Muscle of leg (tissue), 16 donors: ENCODE data around the gene NGFR. TPM values are rescaled to one million over a fixed set of nuclear protein-coding genes. Genes with fewer than 3 reads are reported as not detected.
A peak's percentile ranks its signal among the peaks of the same experiment; 100 is the strongest.

Source experiments
- DNase-seq: peaks from one replicate; pipeline ENCODE4 v3.0.0; 2013
- H3K27ac ChIP-seq: one replicate; pipeline ENCODE4 v1.5.1; 2013; ENCODE audit warnings: mild to moderate bottlenecking, low read length, control low read depth
- H3K27me3 ChIP-seq: one replicate; pipeline ENCODE4 v1.6.1; 2013; ENCODE audit warnings: low read length; ENCODE audit not compliant: control insufficient read depth, insufficient read depth
- H3K36me3 ChIP-seq: one replicate; pipeline ENCODE4 v1.6.1; 2013; ENCODE audit warnings: low read length; ENCODE audit not compliant: control insufficient read depth, insufficient read depth
- H3K4me1 ChIP-seq: one replicate; pipeline ENCODE4 v1.6.1; 2013; ENCODE audit warnings: low read length; ENCODE audit not compliant: control insufficient read depth, insufficient read depth
- H3K4me3 ChIP-seq: one replicate; pipeline ENCODE4 v1.5.1; 2013; ENCODE audit warnings: low read length, control low read depth
- H3K9me3 ChIP-seq: replicated peaks from 2 replicates; pipeline ENCODE4 v1.6.1; 2013; ENCODE audit warnings: low read depth, low read length; ENCODE audit not compliant: control insufficient read depth
- WGBS: methylation state at CpG from one replicate; pipeline ENCODE4 v1.1.5; 2013; ENCODE audit warnings: missing lambda C conversion rate; ENCODE audit not compliant: insufficient coverage; 5-methylcytosine and 5-hydroxymethylcytosine counted together
- long read RNA-seq, 11 donors: transcript quantifications; one replicate each; lab custom pipeline, GENCODE V29; 2026
- polyA plus RNA-seq, 8 donors: library from polyadenylated mRNA; unstranded; fragments of 120-200 nt; gene quantifications; one replicate each; pipeline versions ENCODE4 v1.2.1 to v1.2.3, GENCODE V29; 2013; ENCODE audit warnings: inconsistent platforms in 1 of 8, low replicate concordance in 1 of 8; ENCODE audit not compliant: insufficient read length in 8 of 8, insufficient read depth in 1 of 8
- total RNA-seq: library from RNA; stranded (reverse); fragments of 120-200 nt; gene quantifications from one replicate; pipeline ENCODE4 v1.2.4, GENCODE V29; 2013

Gene NGFR, protein sequence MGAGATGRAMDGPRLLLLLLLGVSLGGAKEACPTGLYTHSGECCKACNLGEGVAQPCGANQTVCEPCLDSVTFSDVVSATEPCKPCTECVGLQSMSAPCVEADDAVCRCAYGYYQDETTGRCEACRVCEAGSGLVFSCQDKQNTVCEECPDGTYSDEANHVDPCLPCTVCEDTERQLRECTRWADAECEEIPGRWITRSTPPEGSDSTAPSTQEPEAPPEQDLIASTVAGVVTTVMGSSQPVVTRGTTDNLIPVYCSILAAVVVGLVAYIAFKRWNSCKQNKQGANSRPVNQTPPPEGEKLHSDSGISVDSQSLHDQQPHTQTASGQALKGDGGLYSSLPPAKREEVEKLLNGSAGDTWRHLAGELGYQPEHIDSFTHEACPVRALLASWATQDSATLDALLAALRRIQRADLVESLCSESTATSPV
- total RNA-seq (37.8 TPM), polyA plus RNA-seq (100 to 1,000 TPM in 1 of 8 donors, 10 to 100 TPM in 7; 34.7 to 115 (median 64.6) TPM)
- long read RNA-seq, donor 1, transcript NGFR-201 (6 exons, 3,417 nt), result major isoform, 8 of 8 reads
- long read RNA-seq, donor 1, partial matches to known transcripts, result 0 of 8 reads
- long read RNA-seq, donor 1, other reads (novel, unspliced or antisense), result 0 of 8 reads
- long read RNA-seq, donor 2, partial matches to known transcripts, result 0 of 1 reads
- long read RNA-seq, donor 2, other reads (novel, unspliced or antisense), result 0 of 1 reads
- long read RNA-seq, donor 3, transcript NGFR-201 (6 exons, 3,417 nt), result major isoform, 24 of 24 reads
- long read RNA-seq, donor 3, partial matches to known transcripts, result 0 of 24 reads
- long read RNA-seq, donor 3, other reads (novel, unspliced or antisense), result 0 of 24 reads
- long read RNA-seq, donor 4, transcript NGFR-201 (6 exons, 3,417 nt), result major isoform, 9 of 33 reads
- long read RNA-seq, donor 4, partial matches to known transcripts, result 24 of 33 reads
- long read RNA-seq, donor 4, other reads (novel, unspliced or antisense), result 0 of 33 reads
- long read RNA-seq, donor 5, transcript NGFR-201 (6 exons, 3,417 nt), result major isoform, 64 of 261 reads
- long read RNA-seq, donor 5, partial matches to known transcripts, result 197 of 261 reads
- long read RNA-seq, donor 5, other reads (novel, unspliced or antisense), result 0 of 261 reads
- long read RNA-seq, donor 6, transcript NGFR-201 (6 exons, 3,417 nt), result major isoform, 19 of 24 reads
- long read RNA-seq, donor 6, partial matches to known transcripts, result 5 of 24 reads
- long read RNA-seq, donor 6, other reads (novel, unspliced or antisense), result 0 of 24 reads
- long read RNA-seq, donor 7, transcript NGFR-201 (6 exons, 3,417 nt), result major isoform, 14 of 44 reads
- long read RNA-seq, donor 7, partial matches to known transcripts, result 30 of 44 reads
- long read RNA-seq, donor 7, other reads (novel, unspliced or antisense), result 0 of 44 reads
- long read RNA-seq, donor 8, partial matches to known transcripts, result 0 of 2 reads
- long read RNA-seq, donor 8, other reads (novel, unspliced or antisense), result 0 of 2 reads
- long read RNA-seq, donor 9, transcript NGFR-201 (6 exons, 3,417 nt), result major isoform, 14 of 14 reads
- long read RNA-seq, donor 9, partial matches to known transcripts, result 0 of 14 reads
- long read RNA-seq, donor 9, other reads (novel, unspliced or antisense), result 0 of 14 reads
- long read RNA-seq, donor 10, transcript NGFR-201 (6 exons, 3,417 nt), result major isoform, 6 of 73 reads
- long read RNA-seq, donor 10, partial matches to known transcripts, result 67 of 73 reads
- long read RNA-seq, donor 10, other reads (novel, unspliced or antisense), result 0 of 73 reads
- long read RNA-seq, donor 11, transcript NGFR-201 (6 exons, 3,417 nt), result major isoform, 9 of 14 reads
- long read RNA-seq, donor 11, partial matches to known transcripts, result 5 of 14 reads
- long read RNA-seq, donor 11, other reads (novel, unspliced or antisense), result 0 of 14 reads

DNA sequence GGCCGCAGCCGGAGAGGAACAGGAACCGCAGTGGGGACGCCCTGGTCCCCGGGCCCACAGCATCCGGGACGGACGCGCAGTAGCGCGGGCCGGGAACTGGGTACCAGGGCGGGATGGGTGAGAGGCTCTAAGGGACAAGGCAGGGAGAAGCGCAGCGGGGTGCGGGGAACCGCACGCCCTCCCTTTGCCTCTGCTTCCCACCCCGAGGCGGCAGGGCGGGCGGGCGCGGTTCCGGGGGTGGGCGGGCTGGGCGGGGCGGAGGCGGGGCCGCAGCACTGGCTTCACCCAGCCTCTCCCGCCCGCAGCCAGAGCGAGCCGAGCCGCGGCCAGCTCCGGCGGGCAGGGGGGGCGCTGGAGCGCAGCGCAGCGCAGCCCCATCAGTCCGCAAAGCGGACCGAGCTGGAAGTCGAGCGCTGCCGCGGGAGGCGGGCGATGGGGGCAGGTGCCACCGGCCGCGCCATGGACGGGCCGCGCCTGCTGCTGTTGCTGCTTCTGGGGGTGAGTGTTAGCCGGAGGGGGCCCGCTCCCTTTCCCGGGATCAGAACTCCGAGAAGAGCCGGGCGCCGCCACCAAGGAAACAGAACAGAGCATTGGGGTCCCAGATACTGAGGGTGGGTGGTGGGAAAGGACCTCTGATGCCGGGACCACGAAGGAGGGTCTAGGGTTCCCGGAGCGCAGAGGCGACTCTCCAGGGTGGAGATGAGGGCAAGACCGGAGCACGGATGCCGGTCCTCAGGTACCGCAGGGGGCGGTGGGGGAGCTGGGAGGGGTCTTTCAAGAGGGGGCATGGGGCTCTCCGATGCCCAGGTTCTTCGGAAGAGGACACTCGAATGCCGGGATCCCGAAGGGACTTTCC, at the start of gene NGFR:
Gene NGFR (plus strand): TSS at position 308 of the 856 bp plus-strand sequence. CDS start 125 bp downstream, at position 433.
- peak; percentile 88 for DNase-seq
- under 1% methylated on average over 71 of the region's 79 CpGs for WGBS
- H3K36me3 ChIP-seq, result no peaks in the 10 kb centered on the region
- no peak within 1 kb of the TSS for H3K27ac ChIP-seq
- H3K4me3 ChIP-seq, result peak within 1 kb of the TSS; percentile 69
- peaks cover 43% of the 10 kb centered on the region for H3K27me3 ChIP-seq
- H3K9me3 ChIP-seq, result no peaks in the 10 kb centered on the region
- peaks cover 43% of the 10 kb centered on the region for H3K4me1 ChIP-seq

DNA sequence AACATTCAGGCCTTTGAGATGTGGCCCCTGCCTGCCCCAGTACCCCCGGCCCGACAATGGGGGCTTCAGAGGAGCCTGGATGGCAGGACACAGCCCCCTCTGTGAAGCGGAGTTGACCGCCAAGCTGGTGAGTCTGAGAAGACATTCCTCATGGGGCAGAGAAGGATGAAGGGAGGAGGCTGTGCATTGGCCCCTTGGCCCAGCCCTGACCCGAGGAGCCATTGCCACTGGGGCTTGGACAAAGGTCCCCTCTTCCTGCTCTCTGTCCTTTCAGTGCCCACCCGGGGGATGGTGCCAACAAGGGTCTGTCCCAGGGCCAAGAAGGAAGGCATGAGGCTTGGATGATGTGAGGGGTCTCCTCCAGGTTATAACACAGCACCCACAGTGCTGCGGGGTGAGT, 49.5 kb upstream of the NGFR start:
- Histone ChIP-seq H3K36me3 (no peaks in the 10 kb centered on the region), H3K4me3 (no peak overlapping the region), H3K27me3 (peaks cover 4% of the 10 kb centered on the region), H3K4me1 (peaks cover 28% of the 10 kb centered on the region), H3K9me3 (no peaks in the 10 kb centered on the region), H3K27ac (no peak overlapping the region)
- no peak for DNase-seq
- WGBS, result 100% methylated on average over 3 of the region's 7 CpGs

DNA sequence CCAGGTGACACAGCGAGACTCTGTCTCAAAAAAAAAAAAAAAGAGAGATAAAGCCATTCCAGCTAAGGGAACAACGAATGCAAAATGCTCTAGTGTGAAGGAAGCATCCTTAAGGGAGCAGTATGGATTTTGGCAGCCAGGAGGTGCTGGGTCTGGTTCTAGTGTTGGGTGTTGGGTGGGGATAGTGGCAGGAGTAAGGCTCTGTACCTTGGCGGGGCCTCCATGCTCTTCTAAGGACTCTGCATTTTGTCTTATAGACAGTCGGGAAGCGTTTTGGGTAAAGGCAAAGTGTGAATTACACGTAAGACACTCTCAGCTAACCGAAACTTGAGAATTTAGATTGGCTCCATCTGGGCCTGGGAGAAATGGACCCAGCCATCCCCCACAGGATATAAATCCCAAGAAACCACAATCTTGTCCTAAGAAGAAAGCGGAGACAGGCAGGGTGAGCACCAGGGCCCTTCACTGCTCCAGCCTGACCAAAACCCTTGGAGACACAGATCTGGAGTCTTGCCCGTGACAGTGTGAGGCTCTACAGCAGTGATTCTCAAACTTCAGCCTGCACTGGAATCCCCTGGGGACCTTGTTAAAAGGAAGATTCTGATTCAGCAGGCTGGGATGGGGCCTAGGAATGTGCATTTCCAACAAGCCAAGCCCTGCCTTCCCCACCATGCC, 47.3 kb upstream of the NGFR start:
- Histone ChIP-seq H3K4me3 (no peak overlapping the region), H3K27ac (no peak overlapping the region), H3K4me1 (peaks cover 37% of the 10 kb centered on the region), H3K27me3 (peaks cover 4% of the 10 kb centered on the region), H3K36me3 (no peaks in the 10 kb centered on the region), H3K9me3 (no peaks in the 10 kb centered on the region)
- no peak for DNase-seq
- 70% methylated on average over 4 of the region's 9 CpGs for WGBS

DNA sequence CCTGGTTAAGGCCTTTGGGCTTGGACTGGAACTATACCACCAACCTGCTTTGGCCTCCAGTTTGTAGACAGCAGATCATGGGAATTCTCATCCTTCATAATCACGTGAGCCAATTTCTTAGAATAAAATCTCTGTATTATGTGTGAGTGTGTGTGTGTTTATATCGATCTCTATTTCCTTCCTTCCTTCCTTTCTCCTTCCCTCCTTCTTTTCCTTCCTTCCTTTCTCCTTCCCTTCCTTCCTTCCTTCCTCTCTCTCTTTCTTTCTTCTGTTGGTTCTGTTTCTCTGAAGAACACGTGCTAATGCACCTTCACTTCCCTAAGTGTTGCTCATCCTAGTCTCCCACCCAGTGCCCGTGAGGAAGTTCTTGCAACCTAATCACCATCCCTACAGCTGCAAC, 44.9 kb upstream of the NGFR start:
- Histone ChIP-seq H3K4me3 (no peak overlapping the region), H3K27ac (no peak overlapping the region), H3K27me3 (peaks cover 6% of the 10 kb centered on the region), H3K9me3 (no peaks in the 10 kb centered on the region), H3K36me3 (no peaks in the 10 kb centered on the region), H3K4me1 (peaks cover 58% of the 10 kb centered on the region)
- 63% methylated on average over 1 of the region's 4 CpGs for WGBS
- DNase-seq, result no peak

DNA sequence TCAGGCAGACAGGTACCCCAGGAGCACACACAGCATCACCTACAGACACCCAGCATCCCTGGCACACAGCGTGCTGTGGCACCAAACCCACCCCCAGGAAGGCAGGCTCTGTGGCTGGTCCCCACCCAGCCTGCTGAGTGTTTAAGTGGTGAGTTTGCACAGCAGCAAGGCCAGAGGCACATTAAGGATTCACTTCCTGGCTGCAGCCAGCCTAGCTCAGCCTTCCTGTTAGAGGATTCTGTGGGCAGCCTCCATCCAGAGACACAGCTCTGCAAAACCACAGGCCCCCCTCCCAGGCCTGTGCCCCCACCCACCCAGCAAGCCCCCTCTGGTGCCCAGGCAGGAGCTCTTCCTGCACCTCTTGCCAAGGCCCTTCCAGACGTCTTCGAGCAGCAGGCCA, 44.4 kb upstream of the NGFR start:
- 17% methylated on average over 2 of the region's 3 CpGs for WGBS
- H3K27me3 ChIP-seq, result peaks cover 4% of the 10 kb centered on the region
- H3K36me3 ChIP-seq, result no peaks in the 10 kb centered on the region
- no peak overlapping the region for H3K4me3 ChIP-seq
- H3K27ac ChIP-seq, result no peak overlapping the region
- DNase-seq, result no peak
- no peaks in the 10 kb centered on the region for H3K9me3 ChIP-seq
- peaks cover 63% of the 10 kb centered on the region for H3K4me1 ChIP-seq

DNA sequence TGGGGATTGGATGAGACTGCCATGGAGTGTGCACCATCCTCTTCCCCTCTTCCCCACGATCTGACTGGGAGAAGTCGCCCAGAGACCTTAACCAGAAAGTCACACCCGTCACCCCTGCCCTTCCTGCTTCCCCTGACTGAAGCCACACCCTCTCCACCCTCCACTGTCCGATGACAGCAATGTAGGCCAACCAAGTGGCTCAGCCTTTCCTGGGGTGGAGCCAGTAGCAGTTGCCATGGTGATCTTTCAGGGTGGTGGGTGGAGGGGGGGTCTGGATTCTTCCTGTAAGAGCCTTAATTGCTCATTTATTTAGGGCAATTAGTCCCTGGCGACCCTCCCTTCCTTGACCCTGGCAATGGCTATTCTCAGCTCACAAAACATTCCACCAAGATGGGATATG, 42.9 kb upstream of the NGFR start:
- Histone ChIP-seq H3K36me3 (no peaks in the 10 kb centered on the region), H3K27me3 (peaks cover 6% of the 10 kb centered on the region), H3K4me1 (peaks cover 73% of the 10 kb centered on the region), H3K9me3 (no peaks in the 10 kb centered on the region), H3K4me3 (no peak overlapping the region), H3K27ac (no peak overlapping the region)
- 70% methylated on average over 2 of the region's 5 CpGs for WGBS
- peak; percentile 57 for DNase-seq

DNA sequence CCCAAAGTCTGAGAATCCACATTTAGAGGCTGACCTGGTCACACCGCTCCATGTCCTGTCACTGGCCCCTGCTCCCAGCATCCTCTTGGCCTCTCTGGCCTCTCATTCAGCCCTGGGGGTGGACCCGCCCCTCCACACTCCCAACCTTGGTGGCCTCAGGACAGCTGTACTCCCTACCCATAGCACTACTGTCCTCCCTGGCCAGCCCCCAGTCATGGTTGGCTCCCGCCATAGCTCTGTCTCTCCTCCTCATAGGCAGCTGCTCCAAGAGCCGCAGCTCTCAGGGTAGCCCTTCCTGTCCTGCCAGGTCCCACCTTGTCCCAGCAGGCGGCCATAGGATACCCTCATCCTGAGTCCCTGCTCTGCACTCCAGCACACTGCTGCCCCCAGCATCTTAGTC, 42.4 kb upstream of the NGFR start:
- Histone ChIP-seq H3K36me3 (no peaks in the 10 kb centered on the region), H3K9me3 (no peaks in the 10 kb centered on the region), H3K4me3 (no peak overlapping the region), H3K4me1 (peaks cover 71% of the 10 kb centered on the region), H3K27me3 (peaks cover 10% of the 10 kb centered on the region), H3K27ac (no peak overlapping the region)
- DNase-seq, result no peak
- 69% methylated on average over 5 of the region's 5 CpGs for WGBS

DNA sequence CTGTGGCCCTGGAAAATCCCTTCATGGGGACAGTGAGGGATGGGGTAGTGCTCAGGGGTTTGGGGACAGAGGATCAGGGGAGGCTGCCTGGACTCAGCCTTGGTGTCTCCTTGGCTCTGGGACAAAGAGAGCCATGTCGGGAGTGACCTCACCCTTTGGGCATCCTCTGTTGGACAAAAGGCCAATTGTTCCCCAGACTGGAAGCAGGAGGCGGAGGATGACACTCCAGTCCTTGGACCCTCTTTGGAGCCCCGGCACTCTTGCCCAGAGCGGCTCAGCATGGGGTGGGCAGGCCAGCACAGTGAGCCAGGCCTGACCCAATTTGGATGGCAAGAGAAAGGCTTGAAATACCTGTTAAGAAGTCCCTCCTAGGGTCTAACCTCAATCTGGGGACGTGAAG, 41.0 kb upstream of the NGFR start:
- Histone ChIP-seq H3K9me3 (no peaks in the 10 kb centered on the region), H3K36me3 (no peaks in the 10 kb centered on the region), H3K27me3 (peaks cover 14% of the 10 kb centered on the region), H3K27ac (no peak overlapping the region), H3K4me3 (no peak overlapping the region), H3K4me1 (peaks cover 59% of the 10 kb centered on the region)
- 78% methylated on average over 4 of the region's 5 CpGs for whole genome bisulfite sequencing
- peak; percentile 56 for DNase-seq
